ENCODE data around the gene CHAD.

Gene CHAD

DNA sequence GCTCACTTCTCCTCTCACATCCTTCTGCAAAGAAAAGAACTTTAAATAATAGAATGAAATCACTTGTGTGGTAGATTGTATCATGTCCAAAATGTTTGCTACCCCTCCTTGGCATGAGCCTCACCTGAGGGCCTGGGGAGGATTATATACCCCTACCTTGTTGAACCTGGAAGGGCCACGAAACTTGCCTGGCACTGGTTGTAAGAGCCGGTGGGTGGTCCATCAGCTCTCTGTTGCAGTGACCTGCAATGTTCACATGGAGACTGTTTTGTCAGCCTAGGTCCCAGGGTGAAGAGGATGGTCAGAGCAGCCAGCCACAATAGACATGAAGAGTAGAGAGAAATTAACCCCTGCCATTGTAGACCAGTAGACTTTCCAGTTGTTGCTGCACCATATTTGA lies 20.2 kb upstream of the CHAD start:
- CTCF ChIA-PET: interaction anchor here (0.6 to 10.0 kb wide), 3 partner anchors 12 to 126 kb away, joined by 4 to 95 read pairs (median 5); partner anchors contain the start of gene EME1
- POLR2A ChIA-PET: no interaction called here

DNA sequence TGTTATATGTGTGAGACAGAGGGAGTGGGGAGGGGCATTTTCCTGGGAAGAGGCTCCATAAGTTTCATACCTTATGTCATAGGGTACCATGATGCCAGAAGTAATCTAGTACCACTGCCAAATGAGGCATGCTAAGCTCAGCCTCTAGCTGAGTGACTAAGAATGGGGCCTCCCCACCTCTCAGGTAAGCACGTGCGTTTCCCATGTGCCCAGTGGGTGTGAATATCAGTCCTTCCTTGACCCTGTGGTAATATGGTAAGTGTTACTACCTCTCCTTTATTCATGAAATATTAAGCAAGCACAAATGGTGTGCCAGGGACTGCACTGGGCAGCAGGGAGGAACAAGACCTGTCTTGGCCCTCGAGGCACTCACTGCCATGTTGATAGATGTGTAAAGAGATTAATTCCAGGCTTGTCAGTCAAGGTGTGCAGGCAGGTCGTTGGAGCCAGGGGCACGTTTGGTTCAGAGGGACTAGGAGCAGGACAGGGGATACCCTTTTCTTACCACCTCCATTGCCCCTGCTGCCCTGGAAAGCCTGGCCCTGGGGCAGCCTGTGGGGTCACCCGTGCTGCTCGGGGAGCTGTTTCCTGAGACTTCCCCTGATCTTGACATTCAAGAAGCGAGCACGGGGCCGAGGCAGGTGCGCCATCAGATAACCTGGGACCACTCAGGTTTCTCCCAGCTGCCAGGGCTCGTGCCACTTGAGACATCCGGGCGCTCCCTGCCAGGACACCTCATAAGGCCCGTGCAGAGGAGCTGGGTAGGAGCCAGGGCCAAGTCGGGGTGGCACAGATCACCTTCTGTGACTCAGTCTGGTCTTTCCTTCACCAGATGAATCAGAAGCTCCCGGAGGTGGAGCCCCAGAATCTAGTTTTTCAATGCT lies 18.8 kb upstream of the CHAD start:
- POLR2A ChIA-PET: interaction anchor here (1.1 kb wide), 2 partner anchors 17 to 91 kb away, joined by 3 to 4 read pairs; partner anchors contain the start of gene LRRC59
- H3K4me3 ChIP-seq (ENCODE audit: low read depth, low read length): no peak overlapping the region
- no peak overlapping the region for H3K27ac ChIP-seq (ENCODE audit: extremely low read depth, low read depth, low read length)
- CTCF ChIA-PET: interaction anchor here (0.5 to 10.0 kb wide), 3 partner anchors 9 to 143 kb away, joined by 3 to 95 read pairs (median 4); no protein-coding TSS in a partner anchor
- no peaks in the 10 kb centered on the region for H3K9me3 ChIP-seq (ENCODE audit: control insufficient read depth, insufficient read depth, low read depth, low read length)
- TF ChIP-seq, protein P1, sequence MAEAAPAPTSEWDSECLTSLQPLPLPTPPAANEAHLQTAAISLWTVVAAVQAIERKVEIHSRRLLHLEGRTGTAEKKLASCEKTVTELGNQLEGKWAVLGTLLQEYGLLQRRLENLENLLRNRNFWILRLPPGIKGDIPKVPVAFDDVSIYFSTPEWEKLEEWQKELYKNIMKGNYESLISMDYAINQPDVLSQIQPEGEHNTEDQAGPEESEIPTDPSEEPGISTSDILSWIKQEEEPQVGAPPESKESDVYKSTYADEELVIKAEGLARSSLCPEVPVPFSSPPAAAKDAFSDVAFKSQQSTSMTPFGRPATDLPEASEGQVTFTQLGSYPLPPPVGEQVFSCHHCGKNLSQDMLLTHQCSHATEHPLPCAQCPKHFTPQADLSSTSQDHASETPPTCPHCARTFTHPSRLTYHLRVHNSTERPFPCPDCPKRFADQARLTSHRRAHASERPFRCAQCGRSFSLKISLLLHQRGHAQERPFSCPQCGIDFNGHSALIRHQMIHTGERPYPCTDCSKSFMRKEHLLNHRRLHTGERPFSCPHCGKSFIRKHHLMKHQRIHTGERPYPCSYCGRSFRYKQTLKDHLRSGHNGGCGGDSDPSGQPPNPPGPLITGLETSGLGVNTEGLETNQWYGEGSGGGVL (tag by site-specific recombination; IDR thresholded peaks at IDR 0.05): no peak
- TF ChIP-seq, protein P2, sequence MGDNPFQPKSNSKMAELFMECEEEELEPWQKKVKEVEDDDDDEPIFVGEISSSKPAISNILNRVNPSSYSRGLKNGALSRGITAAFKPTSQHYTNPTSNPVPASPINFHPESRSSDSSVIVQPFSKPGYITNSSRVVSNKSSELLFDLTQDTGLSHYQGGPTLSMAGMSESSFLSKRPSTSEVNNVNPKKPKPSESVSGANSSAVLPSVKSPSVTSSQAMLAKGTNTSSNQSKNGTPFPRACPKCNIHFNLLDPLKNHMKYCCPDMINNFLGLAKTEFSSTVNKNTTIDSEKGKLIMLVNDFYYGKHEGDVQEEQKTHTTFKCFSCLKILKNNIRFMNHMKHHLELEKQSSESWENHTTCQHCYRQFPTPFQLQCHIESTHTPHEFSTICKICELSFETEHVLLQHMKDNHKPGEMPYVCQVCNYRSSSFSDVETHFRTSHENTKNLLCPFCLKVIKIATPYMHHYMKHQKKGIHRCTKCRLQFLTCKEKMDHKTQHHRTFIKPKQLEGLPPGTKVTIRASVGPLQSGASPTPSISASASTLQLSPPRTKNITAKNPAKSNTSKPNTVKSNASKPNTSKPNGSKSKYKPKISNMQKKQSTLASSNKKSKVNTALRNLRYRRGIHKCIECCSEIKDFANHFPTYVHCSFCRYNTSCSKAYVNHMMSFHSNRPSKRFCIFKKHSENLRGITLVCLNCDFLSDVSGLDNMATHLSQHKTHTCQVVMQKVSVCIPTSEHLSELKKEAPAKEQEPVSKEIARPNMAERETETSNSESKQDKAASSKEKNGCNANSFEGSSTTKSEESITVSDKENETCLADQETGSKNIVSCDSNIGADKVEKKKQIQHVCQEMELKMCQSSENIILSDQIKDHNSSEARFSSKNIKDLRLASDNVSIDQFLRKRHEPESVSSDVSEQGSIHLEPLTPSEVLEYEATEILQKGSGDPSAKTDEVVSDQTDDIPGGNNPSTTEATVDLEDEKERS (tag by site-specific recombination; IDR thresholded peaks at IDR 0.05): no peak
- TF ChIP-seq, protein P3, sequence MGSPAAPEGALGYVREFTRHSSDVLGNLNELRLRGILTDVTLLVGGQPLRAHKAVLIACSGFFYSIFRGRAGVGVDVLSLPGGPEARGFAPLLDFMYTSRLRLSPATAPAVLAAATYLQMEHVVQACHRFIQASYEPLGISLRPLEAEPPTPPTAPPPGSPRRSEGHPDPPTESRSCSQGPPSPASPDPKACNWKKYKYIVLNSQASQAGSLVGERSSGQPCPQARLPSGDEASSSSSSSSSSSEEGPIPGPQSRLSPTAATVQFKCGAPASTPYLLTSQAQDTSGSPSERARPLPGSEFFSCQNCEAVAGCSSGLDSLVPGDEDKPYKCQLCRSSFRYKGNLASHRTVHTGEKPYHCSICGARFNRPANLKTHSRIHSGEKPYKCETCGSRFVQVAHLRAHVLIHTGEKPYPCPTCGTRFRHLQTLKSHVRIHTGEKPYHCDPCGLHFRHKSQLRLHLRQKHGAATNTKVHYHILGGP (tag by site-specific recombination; IDR thresholded peaks at IDR 0.05): no peak
- TF ChIP-seq ZSCAN30 (tag by site-specific recombination; IDR thresholded peaks at IDR 0.05): no peak
- no peak for TF ChIP-seq ZNF184 (tag by site-specific recombination; IDR thresholded peaks at IDR 0.05)
- peaks cover 18 to 33% of the 10 kb centered on the region in 2 experiments for H3K36me3 ChIP-seq (ENCODE audit: control insufficient read depth in 2 of 2, insufficient read depth in 1 of 2, low read length in 2 of 2)
- H3K4me1 ChIP-seq (ENCODE audit: control insufficient read depth, insufficient read depth, low read length): no peaks in the 10 kb centered on the region

More for the DNA sequence above, 20.2 kb upstream of the CHAD start:
- Histone ChIP-seq H3K4me1 (ENCODE audit: control insufficient read depth, insufficient read depth, low read length) (0 out of 2 replicates have a peak, but pooled peaks cover 3% of the 10 kb centered on the region), H3K9me3 (ENCODE audit: control insufficient read depth, insufficient read depth, low read depth, low read length) (no peaks in the 10 kb centered on the region), H3K36me3 (ENCODE audit: control insufficient read depth in 2 of 2, insufficient read depth in 1 of 2, low read length in 2 of 2) (peaks cover 7 to 25% of the 10 kb centered on the region in 2 experiments), H3K27ac (ENCODE audit: extremely low read depth, low read depth, low read length) (no peak overlapping the region), H3K4me3 (ENCODE audit: low read depth, low read length) (no peak overlapping the region)
- TF ChIP-seq, protein P4, sequence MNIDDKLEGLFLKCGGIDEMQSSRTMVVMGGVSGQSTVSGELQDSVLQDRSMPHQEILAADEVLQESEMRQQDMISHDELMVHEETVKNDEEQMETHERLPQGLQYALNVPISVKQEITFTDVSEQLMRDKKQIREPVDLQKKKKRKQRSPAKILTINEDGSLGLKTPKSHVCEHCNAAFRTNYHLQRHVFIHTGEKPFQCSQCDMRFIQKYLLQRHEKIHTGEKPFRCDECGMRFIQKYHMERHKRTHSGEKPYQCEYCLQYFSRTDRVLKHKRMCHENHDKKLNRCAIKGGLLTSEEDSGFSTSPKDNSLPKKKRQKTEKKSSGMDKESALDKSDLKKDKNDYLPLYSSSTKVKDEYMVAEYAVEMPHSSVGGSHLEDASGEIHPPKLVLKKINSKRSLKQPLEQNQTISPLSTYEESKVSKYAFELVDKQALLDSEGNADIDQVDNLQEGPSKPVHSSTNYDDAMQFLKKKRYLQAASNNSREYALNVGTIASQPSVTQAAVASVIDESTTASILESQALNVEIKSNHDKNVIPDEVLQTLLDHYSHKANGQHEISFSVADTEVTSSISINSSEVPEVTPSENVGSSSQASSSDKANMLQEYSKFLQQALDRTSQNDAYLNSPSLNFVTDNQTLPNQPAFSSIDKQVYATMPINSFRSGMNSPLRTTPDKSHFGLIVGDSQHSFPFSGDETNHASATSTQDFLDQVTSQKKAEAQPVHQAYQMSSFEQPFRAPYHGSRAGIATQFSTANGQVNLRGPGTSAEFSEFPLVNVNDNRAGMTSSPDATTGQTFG (tag by site-specific recombination; IDR thresholded peaks at IDR 0.05; ENCODE audit: borderline replicate concordance): no peak
- TF ChIP-seq ZNF677 (tag by site-specific recombination; IDR thresholded peaks at IDR 0.05): no peak
- TF ChIP-seq ZNF560 (tag by site-specific recombination; IDR thresholded peaks at IDR 0.05; ENCODE audit: borderline replicate concordance): no peak
- no peak for TF ChIP-seq ZNF514 (tag by site-specific recombination; IDR thresholded peaks at IDR 0.05)
- TF ChIP-seq, protein P5, sequence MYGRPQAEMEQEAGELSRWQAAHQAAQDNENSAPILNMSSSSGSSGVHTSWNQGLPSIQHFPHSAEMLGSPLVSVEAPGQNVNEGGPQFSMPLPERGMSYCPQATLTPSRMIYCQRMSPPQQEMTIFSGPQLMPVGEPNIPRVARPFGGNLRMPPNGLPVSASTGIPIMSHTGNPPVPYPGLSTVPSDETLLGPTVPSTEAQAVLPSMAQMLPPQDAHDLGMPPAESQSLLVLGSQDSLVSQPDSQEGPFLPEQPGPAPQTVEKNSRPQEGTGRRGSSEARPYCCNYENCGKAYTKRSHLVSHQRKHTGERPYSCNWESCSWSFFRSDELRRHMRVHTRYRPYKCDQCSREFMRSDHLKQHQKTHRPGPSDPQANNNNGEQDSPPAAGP (tag by site-specific recombination; IDR thresholded peaks at IDR 0.05): no peak
- TF ChIP-seq ZNF202 (tag by site-specific recombination; IDR thresholded peaks at IDR 0.05; ENCODE audit: borderline replicate concordance): no peak
- TF ChIP-seq ZNF24 (tag by site-specific recombination; IDR thresholded peaks at IDR 0.05): no peak
- TF ChIP-seq ZNF747 (tag by site-specific recombination; IDR thresholded peaks at IDR 0.05): no peak
